ENCODE data around the gene ZRANB1.

DNA sequence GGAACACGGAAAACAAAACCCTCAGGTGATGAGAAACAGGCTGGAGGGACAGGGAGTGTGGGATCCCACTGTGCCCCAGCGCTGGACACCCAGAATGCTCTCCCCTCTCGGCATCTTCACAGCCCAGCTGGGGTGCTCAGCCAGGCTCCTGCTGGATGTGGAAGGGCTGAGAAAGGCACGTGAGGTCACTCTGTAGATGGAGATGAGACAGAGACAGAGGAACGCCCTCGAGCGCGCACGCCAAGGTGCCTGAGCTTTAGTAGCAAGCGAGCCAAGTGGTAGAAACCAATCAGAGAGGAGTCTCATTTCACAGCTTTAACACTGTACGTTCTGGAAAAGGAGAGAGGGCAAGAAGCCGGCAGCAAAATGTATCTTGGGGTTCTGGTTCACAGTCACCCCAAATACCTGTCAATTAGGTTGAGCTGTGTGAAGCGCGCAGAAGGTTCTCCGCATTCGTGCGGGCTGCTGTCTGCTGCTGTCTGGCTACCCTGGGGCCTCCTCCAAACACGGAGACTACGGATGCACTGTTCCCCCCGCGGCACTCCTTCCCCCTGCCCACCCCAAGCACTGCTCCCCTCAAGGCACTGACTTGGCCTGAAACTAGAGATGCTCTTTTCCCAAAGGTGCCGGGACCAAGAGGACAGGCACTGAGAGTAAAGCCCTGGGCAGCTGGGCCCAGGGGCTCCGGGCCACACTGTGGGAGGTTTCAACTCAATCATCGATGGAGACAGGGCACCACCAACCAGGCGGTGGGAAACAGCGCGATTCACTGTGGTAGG lies 91.4 kb downstream of the ZRANB1 start:
- TF ChIP-seq, protein P1, sequence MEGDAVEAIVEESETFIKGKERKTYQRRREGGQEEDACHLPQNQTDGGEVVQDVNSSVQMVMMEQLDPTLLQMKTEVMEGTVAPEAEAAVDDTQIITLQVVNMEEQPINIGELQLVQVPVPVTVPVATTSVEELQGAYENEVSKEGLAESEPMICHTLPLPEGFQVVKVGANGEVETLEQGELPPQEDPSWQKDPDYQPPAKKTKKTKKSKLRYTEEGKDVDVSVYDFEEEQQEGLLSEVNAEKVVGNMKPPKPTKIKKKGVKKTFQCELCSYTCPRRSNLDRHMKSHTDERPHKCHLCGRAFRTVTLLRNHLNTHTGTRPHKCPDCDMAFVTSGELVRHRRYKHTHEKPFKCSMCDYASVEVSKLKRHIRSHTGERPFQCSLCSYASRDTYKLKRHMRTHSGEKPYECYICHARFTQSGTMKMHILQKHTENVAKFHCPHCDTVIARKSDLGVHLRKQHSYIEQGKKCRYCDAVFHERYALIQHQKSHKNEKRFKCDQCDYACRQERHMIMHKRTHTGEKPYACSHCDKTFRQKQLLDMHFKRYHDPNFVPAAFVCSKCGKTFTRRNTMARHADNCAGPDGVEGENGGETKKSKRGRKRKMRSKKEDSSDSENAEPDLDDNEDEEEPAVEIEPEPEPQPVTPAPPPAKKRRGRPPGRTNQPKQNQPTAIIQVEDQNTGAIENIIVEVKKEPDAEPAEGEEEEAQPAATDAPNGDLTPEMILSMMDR (IDR thresholded peaks at IDR 0.05; ENCODE audit: insufficient read depth, low read length, poor library complexity, severe bottlenecking): no peak
- no peak for TF ChIP-seq EZH2phosphoT487 (conservative IDR thresholded peaks at IDR 0.05; ENCODE audit: low read length)

All from SU-DHL-6 (cell line).